ENCODE results near the gene ABO.

DNA sequence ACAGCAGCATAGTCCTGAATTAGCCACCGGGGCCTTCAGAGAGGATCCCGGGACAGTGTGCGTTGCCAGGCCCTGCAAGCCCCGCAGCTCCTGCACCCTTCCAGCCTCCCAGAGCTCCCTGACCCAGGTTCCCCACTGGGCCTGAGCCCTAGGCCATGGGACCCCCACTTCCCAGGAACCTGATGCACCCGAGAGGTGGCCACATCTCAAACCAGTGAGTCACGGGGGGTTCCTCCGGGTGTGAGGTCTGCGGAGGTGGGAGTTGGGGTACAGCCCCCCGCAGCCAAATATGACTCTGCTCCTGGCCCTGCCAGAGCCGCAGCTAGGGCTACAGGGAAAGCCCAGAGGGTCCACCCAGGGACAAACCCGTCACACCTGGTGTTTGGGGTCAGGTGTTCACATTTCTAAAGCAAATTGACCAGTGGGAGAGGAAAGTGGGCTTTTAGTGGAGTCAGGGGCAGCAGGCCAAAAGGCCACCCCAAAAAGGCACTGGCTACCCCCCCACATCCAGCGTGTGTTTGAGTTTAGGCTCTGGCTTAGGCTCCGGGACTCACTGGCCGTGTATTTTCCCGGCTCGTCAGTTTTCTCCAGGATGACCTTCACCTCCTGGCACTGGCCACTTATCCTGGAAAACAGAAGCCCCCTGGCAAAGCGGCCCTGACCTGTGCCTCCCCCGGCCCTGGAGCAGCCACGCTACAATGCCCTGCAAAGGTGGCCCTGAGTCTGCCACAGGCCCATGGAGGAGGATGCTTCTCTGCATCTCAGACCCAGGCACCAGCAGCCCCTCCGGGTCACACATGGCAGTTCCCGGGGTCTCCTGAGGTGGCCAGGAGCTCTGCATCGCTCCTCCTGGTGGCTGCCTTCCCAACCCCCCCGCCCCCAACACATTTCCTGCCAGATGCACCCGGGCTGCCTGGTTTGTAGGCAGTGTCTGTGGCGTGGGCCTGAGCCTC lies 48.5 kb downstream of the ABO start:
- TF ChIP-seq, protein P1, sequence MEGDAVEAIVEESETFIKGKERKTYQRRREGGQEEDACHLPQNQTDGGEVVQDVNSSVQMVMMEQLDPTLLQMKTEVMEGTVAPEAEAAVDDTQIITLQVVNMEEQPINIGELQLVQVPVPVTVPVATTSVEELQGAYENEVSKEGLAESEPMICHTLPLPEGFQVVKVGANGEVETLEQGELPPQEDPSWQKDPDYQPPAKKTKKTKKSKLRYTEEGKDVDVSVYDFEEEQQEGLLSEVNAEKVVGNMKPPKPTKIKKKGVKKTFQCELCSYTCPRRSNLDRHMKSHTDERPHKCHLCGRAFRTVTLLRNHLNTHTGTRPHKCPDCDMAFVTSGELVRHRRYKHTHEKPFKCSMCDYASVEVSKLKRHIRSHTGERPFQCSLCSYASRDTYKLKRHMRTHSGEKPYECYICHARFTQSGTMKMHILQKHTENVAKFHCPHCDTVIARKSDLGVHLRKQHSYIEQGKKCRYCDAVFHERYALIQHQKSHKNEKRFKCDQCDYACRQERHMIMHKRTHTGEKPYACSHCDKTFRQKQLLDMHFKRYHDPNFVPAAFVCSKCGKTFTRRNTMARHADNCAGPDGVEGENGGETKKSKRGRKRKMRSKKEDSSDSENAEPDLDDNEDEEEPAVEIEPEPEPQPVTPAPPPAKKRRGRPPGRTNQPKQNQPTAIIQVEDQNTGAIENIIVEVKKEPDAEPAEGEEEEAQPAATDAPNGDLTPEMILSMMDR (IDR thresholded peaks at IDR 0.05) = no peak
- TF ChIP-seq EZH2 (IDR thresholded peaks at IDR 0.05; ENCODE audit: borderline replicate concordance, insufficient read depth, low read depth, low read length, poor library complexity, severe bottlenecking) = no peak

All from B cell (primary cell).